HepG2 (cell line): Measurements from ENCODE around the gene PPIL3. TPM values are rescaled to one million over a fixed set of nuclear protein-coding genes. Genes with fewer than 3 reads are reported as not detected.

Experiments used
- BRD4 ChIP-seq: sonication (generic); formaldehyde crosslinking; IDR thresholded peaks from 2 replicates; pipeline ENCODE4 v1.4.0; 2020; ENCODE audit warnings: missing genetic modification reagents
- ESRRA ChIP-seq: sonication (generic); formaldehyde crosslinking; IDR thresholded peaks from 2 replicates; pipeline ENCODE4 v1.5.1; 2020; ENCODE audit warnings: mild to moderate bottlenecking, low read depth, missing genetic modification reagents
- FOXP1 ChIP-seq, 2 experiments: fragments of 450-650 bp in 1 of 2; IDR thresholded peaks; 2 replicates each; pipeline ENCODE4 v1.6.1; 2017 to 2018; ENCODE audit warnings: antibody characterized with exemption in 1 of 2
- IRF9 ChIP-seq: sonication (generic); formaldehyde crosslinking; IDR thresholded peaks from 2 replicates; pipeline ENCODE4 v1.8.0; 2022; ENCODE audit warnings: missing genetic modification reagents, mild to moderate bottlenecking, borderline replicate concordance
- SIX1 ChIP-seq: sonication (generic); formaldehyde crosslinking; IDR thresholded peaks from 2 replicates; pipeline ENCODE4 v1.4.0; 2020; ENCODE audit warnings: missing genetic modification reagents, borderline replicate concordance
- SMAD1 ChIP-seq: sonication (generic); formaldehyde crosslinking; IDR thresholded peaks from 2 replicates; pipeline ENCODE4 v1.4.0; 2020; ENCODE audit warnings: missing genetic modification reagents, low read depth, mild to moderate bottlenecking, borderline replicate concordance
- THAP11 ChIP-seq: IDR thresholded peaks from 2 replicates; pipeline ENCODE4 v1.6.1; 2016; ENCODE audit warnings: missing biosample characterization, missing genetic modification reagents
- ZFP36 ChIP-seq: fragments of 150-350 bp; IDR thresholded peaks from 2 replicates; pipeline ENCODE4 v1.6.1; 2018; ENCODE audit warnings: borderline replicate concordance, low read length, low read depth; ENCODE audit not compliant: partially characterized antibody
- ZNF124 ChIP-seq: sonication (generic); formaldehyde crosslinking; IDR thresholded peaks from 2 replicates; pipeline ENCODE4 v1.4.0; 2020; ENCODE audit warnings: missing genetic modification reagents
- ZNF30 ChIP-seq: sonication (generic); formaldehyde crosslinking; IDR thresholded peaks from 2 replicates; pipeline ENCODE4 v1.5.0; 2020; ENCODE audit warnings: mild to moderate bottlenecking, missing genetic modification reagents
- ZNF737 ChIP-seq: sonication (generic); formaldehyde crosslinking; IDR thresholded peaks from 2 replicates; pipeline ENCODE4 v1.5.0; 2020; ENCODE audit warnings: missing genetic modification reagents, mild to moderate bottlenecking, borderline replicate concordance
- ZNF773 ChIP-seq: sonication (generic); formaldehyde crosslinking; IDR thresholded peaks from 2 replicates; pipeline ENCODE4 v1.4.0; 2020; ENCODE audit warnings: missing genetic modification reagents, borderline replicate concordance
- ZNF800 ChIP-seq: sonication (generic); formaldehyde crosslinking; IDR thresholded peaks from 2 replicates; pipeline ENCODE4 v1.4.0; 2020; ENCODE audit warnings: missing genetic modification reagents
- polyA plus RNA-seq, 8 experiments: library from polyadenylated mRNA; depleted of rRNA in 3 of 8; stranded (reverse) in 7 of 8; unstranded in 1 of 8; fragments of >200 nt; fragmentation: Illumina TruSeq in 4 of 8; extraction: Trizol in 4 of 8; gene quantifications; 2 replicates each; pipeline versions ENCODE4 v1.2.1 to v1.2.3, GENCODE V29; 2011 to 2016; ENCODE audit warnings: low read depth in 4 of 8, missing spikeins in 1 of 8, mixed read lengths in 1 of 8; ENCODE audit not compliant: insufficient read depth in 1 of 8
- total RNA-seq, 5 experiments: library from RNA; depleted of rRNA; stranded (reverse); fragments of >200 nt; fragmentation: Illumina TruSeq; extraction: Trizol; gene quantifications; 2 replicates each; pipeline ENCODE4 v1.2.3, GENCODE V29; 2016; ENCODE audit warnings: low read depth in 1 of 5
- TF ChIP-seq, protein P1 (sequence below): sonication (generic); formaldehyde crosslinking; IDR thresholded peaks from 2 replicates; pipeline ENCODE4 v1.9.0; 2021; ENCODE audit warnings: mild to moderate bottlenecking, missing genetic modification reagents
- TF ChIP-seq, protein P2 (sequence below): sonication (generic); formaldehyde crosslinking; IDR thresholded peaks from 2 replicates; pipeline ENCODE4 v1.9.0; 2021; ENCODE audit warnings: missing genetic modification reagents, borderline replicate concordance

PPIL3 gene
- total and polyA plus RNA-seq, 2 of the 13 experiments (the other 11 are each of a cell fraction or from before 2014, with no cell fraction given) = 98.7 to 107 TPM

DNA sequence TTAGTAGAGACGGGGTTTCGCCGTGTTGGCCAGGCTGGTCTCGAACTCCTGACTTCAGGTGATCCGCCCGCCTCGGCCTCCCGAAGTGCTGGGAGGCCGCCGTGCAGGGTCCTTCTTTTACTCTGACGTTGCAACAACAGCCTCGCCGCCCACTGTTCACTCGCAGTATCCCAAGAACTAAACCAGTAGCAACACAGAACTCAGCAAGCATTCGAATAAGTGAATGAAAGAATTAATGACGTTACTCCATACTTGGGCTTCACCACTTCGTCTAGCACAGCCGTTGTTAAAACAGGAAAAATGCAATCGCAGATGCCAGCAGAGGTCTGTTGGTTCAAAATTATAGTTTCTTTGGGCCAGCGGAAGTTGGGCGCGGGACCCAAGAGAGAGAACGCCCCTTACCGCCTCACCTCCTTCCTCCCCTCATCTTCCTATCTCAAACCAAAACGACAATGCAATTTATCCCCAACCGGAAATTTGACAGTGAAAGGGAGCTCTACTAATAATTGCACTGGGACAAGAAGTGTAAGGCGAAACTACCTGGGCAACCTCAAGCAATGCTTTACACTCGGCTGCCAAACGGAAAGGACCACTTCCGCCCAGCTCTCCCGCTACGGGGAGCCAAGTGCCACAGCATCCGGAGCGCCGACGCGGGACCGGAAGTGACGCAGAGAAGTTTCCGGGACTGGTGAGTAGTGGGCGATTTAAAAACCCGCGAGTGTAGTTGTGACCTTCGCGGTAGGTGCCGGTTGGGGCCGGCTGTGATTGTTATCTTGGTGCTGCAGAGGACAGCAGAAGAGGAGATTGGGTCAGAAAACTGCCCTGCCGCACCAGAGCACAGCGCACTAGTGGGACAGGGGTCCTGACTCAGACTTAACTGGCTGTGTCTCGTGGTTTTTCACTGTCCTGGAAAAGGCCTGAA, at the start of gene PPIL3, which contains the start of gene NIF3L1 (continued):
- TF ChIP-seq IRF9 (CRISPR knock-in tag) (peak; percentile 18; the same call in 1 of the 2 replicates), ZNF800 (CRISPR knock-in tag) (peak; percentile 79), THAP11 (CRISPR knock-in tag) (peak; percentile 96), BRD4 (peak; percentile 1; the same call in 1 of the 2 replicates), SMAD1 (CRISPR knock-in tag) (peak; percentile 65; the same call in 1 of the 2 replicates), SIX1 (CRISPR knock-in tag) (peak; percentile 88; the same call in 1 of the 2 replicates), FOXP1 (IDR thresholded peaks at IDR 0.05) (no peak), FOXP1 (CRISPR knock-in tag; IDR thresholded peaks at IDR 0.05) (peak; percentile 4; the same call in 1 of the 2 replicates), ZNF30 (CRISPR knock-in tag) (no peak), ZNF737 (CRISPR knock-in tag) (no peak), ESRRA (CRISPR knock-in tag) (peak; percentile 45; the same call in 1 of the 2 replicates), ZNF124 (CRISPR knock-in tag) (peak; percentile 92), ZFP36 (no peak), ZNF773 (CRISPR knock-in tag) (peak; percentile 44; the same call in 1 of the 2 replicates)
- TF ChIP-seq, protein P1, sequence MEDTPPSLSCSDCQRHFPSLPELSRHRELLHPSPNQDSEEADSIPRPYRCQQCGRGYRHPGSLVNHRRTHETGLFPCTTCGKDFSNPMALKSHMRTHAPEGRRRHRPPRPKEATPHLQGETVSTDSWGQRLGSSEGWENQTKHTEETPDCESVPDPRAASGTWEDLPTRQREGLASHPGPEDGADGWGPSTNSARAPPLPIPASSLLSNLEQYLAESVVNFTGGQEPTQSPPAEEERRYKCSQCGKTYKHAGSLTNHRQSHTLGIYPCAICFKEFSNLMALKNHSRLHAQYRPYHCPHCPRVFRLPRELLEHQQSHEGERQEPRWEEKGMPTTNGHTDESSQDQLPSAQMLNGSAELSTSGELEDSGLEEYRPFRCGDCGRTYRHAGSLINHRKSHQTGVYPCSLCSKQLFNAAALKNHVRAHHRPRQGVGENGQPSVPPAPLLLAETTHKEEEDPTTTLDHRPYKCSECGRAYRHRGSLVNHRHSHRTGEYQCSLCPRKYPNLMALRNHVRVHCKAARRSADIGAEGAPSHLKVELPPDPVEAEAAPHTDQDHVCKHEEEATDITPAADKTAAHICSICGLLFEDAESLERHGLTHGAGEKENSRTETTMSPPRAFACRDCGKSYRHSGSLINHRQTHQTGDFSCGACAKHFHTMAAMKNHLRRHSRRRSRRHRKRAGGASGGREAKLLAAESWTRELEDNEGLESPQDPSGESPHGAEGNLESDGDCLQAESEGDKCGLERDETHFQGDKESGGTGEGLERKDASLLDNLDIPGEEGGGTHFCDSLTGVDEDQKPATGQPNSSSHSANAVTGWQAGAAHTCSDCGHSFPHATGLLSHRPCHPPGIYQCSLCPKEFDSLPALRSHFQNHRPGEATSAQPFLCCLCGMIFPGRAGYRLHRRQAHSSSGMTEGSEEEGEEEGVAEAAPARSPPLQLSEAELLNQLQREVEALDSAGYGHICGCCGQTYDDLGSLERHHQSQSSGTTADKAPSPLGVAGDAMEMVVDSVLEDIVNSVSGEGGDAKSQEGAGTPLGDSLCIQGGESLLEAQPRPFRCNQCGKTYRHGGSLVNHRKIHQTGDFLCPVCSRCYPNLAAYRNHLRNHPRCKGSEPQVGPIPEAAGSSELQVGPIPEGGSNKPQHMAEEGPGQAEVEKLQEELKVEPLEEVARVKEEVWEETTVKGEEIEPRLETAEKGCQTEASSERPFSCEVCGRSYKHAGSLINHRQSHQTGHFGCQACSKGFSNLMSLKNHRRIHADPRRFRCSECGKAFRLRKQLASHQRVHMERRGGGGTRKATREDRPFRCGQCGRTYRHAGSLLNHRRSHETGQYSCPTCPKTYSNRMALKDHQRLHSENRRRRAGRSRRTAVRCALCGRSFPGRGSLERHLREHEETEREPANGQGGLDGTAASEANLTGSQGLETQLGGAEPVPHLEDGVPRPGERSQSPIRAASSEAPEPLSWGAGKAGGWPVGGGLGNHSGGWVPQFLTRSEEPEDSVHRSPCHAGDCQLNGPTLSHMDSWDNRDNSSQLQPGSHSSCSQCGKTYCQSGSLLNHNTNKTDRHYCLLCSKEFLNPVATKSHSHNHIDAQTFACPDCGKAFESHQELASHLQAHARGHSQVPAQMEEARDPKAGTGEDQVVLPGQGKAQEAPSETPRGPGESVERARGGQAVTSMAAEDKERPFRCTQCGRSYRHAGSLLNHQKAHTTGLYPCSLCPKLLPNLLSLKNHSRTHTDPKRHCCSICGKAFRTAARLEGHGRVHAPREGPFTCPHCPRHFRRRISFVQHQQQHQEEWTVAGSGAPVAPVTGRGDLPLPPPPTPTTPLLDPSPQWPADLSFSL (CRISPR knock-in tag) = no peak
- TF ChIP-seq, protein P2, sequence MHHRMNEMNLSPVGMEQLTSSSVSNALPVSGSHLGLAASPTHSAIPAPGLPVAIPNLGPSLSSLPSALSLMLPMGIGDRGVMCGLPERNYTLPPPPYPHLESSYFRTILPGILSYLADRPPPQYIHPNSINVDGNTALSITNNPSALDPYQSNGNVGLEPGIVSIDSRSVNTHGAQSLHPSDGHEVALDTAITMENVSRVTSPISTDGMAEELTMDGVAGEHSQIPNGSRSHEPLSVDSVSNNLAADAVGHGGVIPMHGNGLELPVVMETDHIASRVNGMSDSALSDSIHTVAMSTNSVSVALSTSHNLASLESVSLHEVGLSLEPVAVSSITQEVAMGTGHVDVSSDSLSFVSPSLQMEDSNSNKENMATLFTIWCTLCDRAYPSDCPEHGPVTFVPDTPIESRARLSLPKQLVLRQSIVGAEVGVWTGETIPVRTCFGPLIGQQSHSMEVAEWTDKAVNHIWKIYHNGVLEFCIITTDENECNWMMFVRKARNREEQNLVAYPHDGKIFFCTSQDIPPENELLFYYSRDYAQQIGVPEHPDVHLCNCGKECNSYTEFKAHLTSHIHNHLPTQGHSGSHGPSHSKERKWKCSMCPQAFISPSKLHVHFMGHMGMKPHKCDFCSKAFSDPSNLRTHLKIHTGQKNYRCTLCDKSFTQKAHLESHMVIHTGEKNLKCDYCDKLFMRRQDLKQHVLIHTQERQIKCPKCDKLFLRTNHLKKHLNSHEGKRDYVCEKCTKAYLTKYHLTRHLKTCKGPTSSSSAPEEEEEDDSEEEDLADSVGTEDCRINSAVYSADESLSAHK (CRISPR knock-in tag) = no peak
